K562 (cell line): Measurements from ENCODE around the gene SLC36A1. TPM values are rescaled to one million over a fixed set of nuclear protein-coding genes. Genes with fewer than 3 reads are reported as not detected.
A peak's percentile ranks its signal among the peaks of the same experiment; 100 is the strongest.

Experiments
- ATAC-seq: fragments of 200-7000 bp; cut with Tn5 transposase; 3 replicates; pipeline ENCODE4 v1.9.1; 2020; ENCODE audit warnings: moderate library complexity
- BruUV-seq: library from RNA; stranded (reverse); fragments of 400-500 nt; replicated peaks from 2 replicates; lab custom pipeline; 2021; lab: Mats Ljungman, UMichigan
- CTCF ChIA-PET: fragments of 300-600 bp; formaldehyde crosslinking; extraction: SDS; loops from one replicate; lab custom pipeline; 2021; ENCODE audit warnings: low intra/inter-chr PET ratio; lab: Yijun Ruan, JAX
- POLR2A ChIA-PET: fragments of 300-600, 350-650 bp; sonication (Branson Sonifier 250); formaldehyde crosslinking; extraction: SDS; loops from one replicate; lab custom pipeline; 2021; ENCODE audit warnings: antibody characterized with exemption, inconsistent platforms; lab: Yijun Ruan, JAX
- DNase-seq, 4 experiments: peaks; one replicate each; pipeline versions ENCODE4 v3.0.0 to v3.0.0-alpha.2; 2011 to 2018; ENCODE audit warnings: low spot score in 3 of 4, mixed read lengths in 3 of 4; ENCODE audit errors: extremely low read depth in 1 of 4
- FAIRE-seq: peaks from 2 replicates; lab custom pipeline; 2011; peaks lifted over from hg19 to GRCh38; lab: Jason Lieb, UNC
- H2AFZ ChIP-seq: 2 replicates; pipeline ENCODE4 v1.6.0; 2011; ENCODE audit warnings: low read depth, low read length, control low read depth, inconsistent platforms
- H3K27ac ChIP-seq: fragments of 200-600 bp; 3 replicates; pipeline ENCODE4 v1.8.0; 2011; ENCODE audit warnings: low read depth, mild to moderate bottlenecking, control low read depth, inconsistent platforms, low read length, moderate library complexity, mixed read lengths; ENCODE audit errors: extremely low read depth
- H3K27me3 ChIP-seq, 2 experiments: fragments of 300-600 bp in 1 of 2; 2 replicates in 1 of 2; 3 replicates in 1 of 2; pipeline versions ENCODE4 v1.6.0 to v1.8.0; 2011; ENCODE audit warnings: inconsistent platforms in 2 of 2, low read length in 2 of 2, mild to moderate bottlenecking in 1 of 2, mixed read lengths in 1 of 2, moderate library complexity in 1 of 2; ENCODE audit not compliant: control insufficient read depth in 2 of 2, insufficient read depth in 2 of 2
- H3K36me3 ChIP-seq: fragments of 300-600 bp; 3 replicates; pipeline ENCODE4 v1.8.0; 2011; ENCODE audit warnings: mild to moderate bottlenecking, low read length, inconsistent platforms; ENCODE audit not compliant: control insufficient read depth, insufficient read depth
- H3K4me1 ChIP-seq, 2 experiments: fragments of 200-600 bp in 1 of 2; replicated peaks in 1 of 2; 2 replicates in 1 of 2; 3 replicates in 1 of 2; pipeline versions ENCODE4 v1.5.1 to v1.8.0; 2011; ENCODE audit warnings: inconsistent platforms in 2 of 2, low read length in 2 of 2, mild to moderate bottlenecking in 1 of 2, mixed read lengths in 1 of 2, moderate library complexity in 1 of 2; ENCODE audit not compliant: control insufficient read depth in 2 of 2, insufficient read depth in 2 of 2
- H3K4me2 ChIP-seq: 2 replicates; pipeline ENCODE4 v1.6.1; 2011; ENCODE audit warnings: low read length, control low read depth, inconsistent platforms, mixed read lengths; ENCODE audit not compliant: insufficient read depth
- H3K4me3 ChIP-seq: fragments of 200-600 bp; sonication (generic), shearing (Covaris generic); 2 replicates; pipeline ENCODE4 v1.5.1; 2016; ENCODE audit warnings: control low read depth, inconsistent platforms
- H3K79me2 ChIP-seq: fragments of 200-600 bp; 3 replicates; pipeline ENCODE4 v1.8.0; 2011; ENCODE audit warnings: low read length, inconsistent platforms; ENCODE audit not compliant: control insufficient read depth, insufficient read depth
- H3K9ac ChIP-seq, 2 experiments: 2 replicates each; pipeline versions ENCODE4 v1.6.0 to v1.6.1; 2011; ENCODE audit warnings: low read depth in 2 of 2, low read length in 2 of 2, control low read depth in 1 of 2, inconsistent platforms in 1 of 2, mild to moderate bottlenecking in 1 of 2, mixed read lengths in 1 of 2; ENCODE audit not compliant: insufficient read depth in 1 of 2
- H3K9me1 ChIP-seq: one replicate; pipeline ENCODE4 v1.6.0; 2011; ENCODE audit warnings: inconsistent platforms, mild to moderate bottlenecking, low read length, moderate library complexity; ENCODE audit not compliant: control insufficient read depth, insufficient read depth
- H3K9me3 ChIP-seq: replicated peaks from 2 replicates; pipeline ENCODE4 v1.5.1; 2011; ENCODE audit warnings: low read depth, low read length, inconsistent platforms; ENCODE audit not compliant: control insufficient read depth, insufficient read depth
- H4K20me1 ChIP-seq: replicated peaks from 2 replicates; pipeline ENCODE4 v1.6.1; 2011; ENCODE audit warnings: low read length, inconsistent platforms, mixed read lengths; ENCODE audit not compliant: control insufficient read depth, insufficient read depth
- CTBP1 ChIP-seq: fragments of 450-650 bp; IDR thresholded peaks from 2 replicates; pipeline ENCODE4 v1.6.1; 2016; ENCODE audit warnings: borderline replicate concordance
- HDAC6 ChIP-seq: IDR thresholded peaks from 2 replicates; pipeline ENCODE4 v1.6.1; 2012; ENCODE audit warnings: low read depth, mild to moderate bottlenecking, control low read depth, inconsistent platforms, low read length, moderate library complexity
- PTTG1 ChIP-seq: fragments of 450-650 bp; IDR thresholded peaks from 2 replicates; pipeline ENCODE4 v1.6.1; 2016; ENCODE audit warnings: low read depth, mild to moderate bottlenecking, missing genetic modification characterization, missing compliant biosample characterization
- SOX6 ChIP-seq: fragments of 450-650 bp; IDR thresholded peaks from 2 replicates; pipeline ENCODE4 v1.6.1; 2014; ENCODE audit warnings: mild to moderate bottlenecking
- WGBS: fragments of 100-300 bp; shearing (Covaris generic); methylation state at CpG from one replicate; pipeline ENCODE4 v1.1.6; 2016; ENCODE audit warnings: low coverage, mixed read lengths; ENCODE audit not compliant: insufficient coverage; ENCODE audit errors: missing lambda C conversion rate; 5-methylcytosine and 5-hydroxymethylcytosine counted together
- in situ Hi-C: fragments of 300-500 bp; cut with MboI; formaldehyde crosslinking; loops from 4 replicates; pipeline ENCODE4 v1.15.0; 2018; ENCODE audit warnings: inconsistent platforms, mixed read lengths
- intact Hi-C: fragments of 100-400 bp; cut with micrococcal nuclease; formaldehyde crosslinking; loops from 2 replicates; pipeline ENCODE4 v1.14.2; 2022
- polyA plus RNA-seq, 8 experiments: library from polyadenylated mRNA; depleted of rRNA in 4 of 8; stranded (reverse) in 5 of 8; unstranded in 3 of 8; fragments of >200 nt; fragmentation: Nextera tagmentation in 2 of 8; fragmentation: Illumina TruSeq in 1 of 8; extraction: Ambion mirVana in 2 of 8; extraction: Trizol in 1 of 8; gene quantifications; 2 replicates each; pipeline versions ENCODE4 v1.2.1 to v1.2.3, GENCODE V29; 2011 to 2014; ENCODE audit warnings: inconsistent platforms in 1 of 8, missing spikeins in 1 of 8
- total RNA-seq, 7 experiments: library from RNA; depleted of rRNA in 6 of 7; stranded (reverse); fragments of >200 nt in 6 of 7; fragmentation: Illumina TruSeq in 2 of 7; extraction: Trizol in 2 of 7; gene quantifications; 2 replicates each; pipeline versions ENCODE4 v1.2.1 to v1.2.3, GENCODE V29; 2011 to 2021; ENCODE audit warnings: low replicate concordance in 1 of 7
- TF ChIP-seq, protein P1 (sequence below): fragments of 250-450 bp; sonication (Bioruptor Pico); IDR thresholded peaks from 2 replicates; pipeline ENCODE4 v1.6.1; 2021; ENCODE audit warnings: mild to moderate bottlenecking
- TF ChIP-seq, protein P2 (sequence below): IDR thresholded peaks from 2 replicates; pipeline ENCODE4 v1.6.1; 2011; ENCODE audit warnings: borderline replicate concordance, low read depth, mild to moderate bottlenecking, moderate library complexity, low read length; ENCODE audit not compliant: insufficient read depth, poor library complexity, severe bottlenecking

SLC36A1 gene
- total and polyA plus RNA-seq, 9 of the 15 experiments (the other 6 are each of a cell fraction or from before 2014, with no cell fraction given) = 1.6 to 8.4 (median 4.6) TPM

DNA sequence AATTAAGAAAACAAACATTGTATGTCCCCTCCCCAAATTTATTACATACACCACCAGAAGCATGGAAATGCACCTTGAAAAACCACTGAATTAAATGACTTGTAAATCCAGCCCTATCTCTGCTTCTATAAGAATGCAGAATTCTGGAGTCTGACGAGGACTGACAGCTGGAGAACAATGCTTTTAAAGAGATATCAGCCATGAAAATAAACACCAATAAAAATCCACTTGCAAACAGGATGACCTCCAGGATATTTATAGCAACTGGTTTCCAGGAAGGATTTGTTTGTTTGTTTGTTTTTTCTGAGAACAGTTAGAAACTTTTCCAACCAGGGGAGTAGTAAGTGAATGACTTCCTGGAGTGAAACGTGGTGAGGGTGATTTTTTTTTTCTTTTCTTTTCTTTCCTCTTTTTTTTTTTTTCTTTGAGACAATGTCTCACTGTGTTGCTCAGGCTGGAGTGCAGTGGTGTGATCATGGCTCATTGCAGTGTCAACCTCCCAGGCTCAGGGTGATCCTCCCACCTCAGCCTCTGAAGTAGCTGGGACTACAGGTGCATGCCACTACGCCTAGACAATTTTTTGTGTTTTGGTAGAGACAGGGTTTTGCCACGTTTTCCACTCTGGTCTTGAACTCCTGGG lies 38.7 kb upstream of the SLC36A1 start:
- in situ Hi-C loops (no loop called here), intact Hi-C loops (no loop called here)
- H3K9me3 ChIP-seq = 0 out of 2 replicates have a peak, but pooled peaks cover 1% of the 10 kb centered on the region
- 2% methylated on average over 3 of the region's 4 CpGs for WGBS
- H3K9ac ChIP-seq = no peak overlapping the region
- POLR2A ChIA-PET = no interaction called here
- no peaks in the 10 kb centered on the region; a peak in 1 of 5 replicates for H3K4me1 ChIP-seq
- TF ChIP-seq CTBP1 (no peak), PTTG1 (tag) (no peak), SOX6 (0 out of 2 replicates have a peak, but pooled peaks have one; percentile 13), HDAC6 (no peak)
- TF ChIP-seq, protein P1, sequence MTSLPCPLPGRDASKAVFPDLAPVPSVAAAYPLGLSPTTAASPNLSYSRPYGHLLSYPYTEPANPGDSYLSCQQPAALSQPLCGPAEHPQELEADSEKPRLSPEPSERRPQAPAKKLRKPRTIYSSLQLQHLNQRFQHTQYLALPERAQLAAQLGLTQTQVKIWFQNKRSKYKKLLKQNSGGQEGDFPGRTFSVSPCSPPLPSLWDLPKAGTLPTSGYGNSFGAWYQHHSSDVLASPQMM (CRISPR knock-in tag) = no peak
- TF ChIP-seq, protein P2, sequence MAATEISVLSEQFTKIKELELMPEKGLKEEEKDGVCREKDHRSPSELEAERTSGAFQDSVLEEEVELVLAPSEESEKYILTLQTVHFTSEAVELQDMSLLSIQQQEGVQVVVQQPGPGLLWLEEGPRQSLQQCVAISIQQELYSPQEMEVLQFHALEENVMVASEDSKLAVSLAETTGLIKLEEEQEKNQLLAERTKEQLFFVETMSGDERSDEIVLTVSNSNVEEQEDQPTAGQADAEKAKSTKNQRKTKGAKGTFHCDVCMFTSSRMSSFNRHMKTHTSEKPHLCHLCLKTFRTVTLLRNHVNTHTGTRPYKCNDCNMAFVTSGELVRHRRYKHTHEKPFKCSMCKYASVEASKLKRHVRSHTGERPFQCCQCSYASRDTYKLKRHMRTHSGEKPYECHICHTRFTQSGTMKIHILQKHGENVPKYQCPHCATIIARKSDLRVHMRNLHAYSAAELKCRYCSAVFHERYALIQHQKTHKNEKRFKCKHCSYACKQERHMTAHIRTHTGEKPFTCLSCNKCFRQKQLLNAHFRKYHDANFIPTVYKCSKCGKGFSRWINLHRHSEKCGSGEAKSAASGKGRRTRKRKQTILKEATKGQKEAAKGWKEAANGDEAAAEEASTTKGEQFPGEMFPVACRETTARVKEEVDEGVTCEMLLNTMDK = no peak
- H4K20me1 ChIP-seq = no peaks in the 10 kb centered on the region
- DNase-seq = no peak
- no peaks in the 10 kb centered on the region for H3K27me3 ChIP-seq
- H3K79me2 ChIP-seq = no peaks in the 10 kb centered on the region
- no peak overlapping the region for H3K4me2 ChIP-seq
- no peak for FAIRE-seq
- BruUV-seq = no TSS peak
- no peaks in the 10 kb centered on the region for H3K9me1 ChIP-seq
- CTCF ChIA-PET = no interaction called here
- H3K36me3 ChIP-seq = no peaks in the 10 kb centered on the region
- no peak overlapping the region for H2AFZ ChIP-seq
- H3K4me3 ChIP-seq = no peak overlapping the region
- no peak overlapping the region for H3K27ac ChIP-seq
- ATAC-seq = no peak
